Measurements from ENCODE around the gene IGIP. TPM values are rescaled to one million over a fixed set of nuclear protein-coding genes. Genes with fewer than 3 reads are reported as not detected.

Gene IGIP
- total and polyA plus RNA-seq, 8 donors, result 2.6 to 8.0 (median 5.8) TPM

DNA sequence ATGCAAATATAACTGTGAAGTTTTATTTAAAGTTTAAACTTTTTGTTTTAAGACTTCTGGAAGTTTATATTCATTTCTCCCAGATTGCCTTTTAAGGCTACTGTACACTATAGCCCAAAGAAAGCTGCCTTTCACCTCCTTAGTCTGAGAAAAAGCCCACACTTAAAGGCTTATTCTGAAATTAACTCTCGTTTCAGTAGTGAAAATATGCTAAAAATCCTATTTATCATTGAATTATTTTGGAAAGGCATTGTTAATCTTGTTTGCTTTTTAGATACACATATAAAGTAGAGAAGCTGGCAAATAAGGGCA, 15.1 kb upstream of the IGIP start:
- H3K9me3 ChIP-seq, result no peaks in the 10 kb centered on the region
- no peak for DNase-seq
- H3K36me3 ChIP-seq, result no peaks in the 10 kb centered on the region
- 22 to 32% methylated on average over 1 of the region's 1 CpG for WGBS, 2 donors
- FAIRE-seq, result no peak
- intact Hi-C loops (cut with DNase I), result no loop called here
- H3K4me1 ChIP-seq, result peaks cover 18 to 31% (median 27%) of the 10 kb centered on the region in 3 donors
- no peak for TF ChIP-seq CTCF (IDR thresholded peaks at IDR 0.05)
- H3K27ac ChIP-seq, result no peak overlapping the region
- ATAC-seq, result no peak
- H3K27me3 ChIP-seq, result no peaks in the 10 kb centered on the region
- no peak overlapping the region for H3K4me3 ChIP-seq

GRCh38 chr5:140111011-140111858, 14.5 kb upstream of the IGIP start:
- H3K36me3 ChIP-seq, result no peaks in the 10 kb centered on the region
- no peaks in the 10 kb centered on the region for H3K27me3 ChIP-seq
- intact Hi-C loops (cut with DNase I), result no loop called here
- 78 to 83% methylated on average over 18 of the region's 18 CpGs for WGBS, 2 donors
- FAIRE-seq (no peak), ATAC-seq (no peak), DNase-seq (no peak)
- no peak overlapping the region for H3K4me3 ChIP-seq
- H3K27ac ChIP-seq, result no peak overlapping the region
- H3K4me1 ChIP-seq, result peaks cover 20 to 33% (median 33%) of the 10 kb centered on the region in 3 donors
- TF ChIP-seq CTCF (IDR thresholded peaks at IDR 0.05), result no peak
- no peaks in the 10 kb centered on the region for H3K9me3 ChIP-seq

GRCh38 chr5:140111859-140112551, 13.7 kb upstream of the IGIP start:
- no peaks in the 10 kb centered on the region for H3K36me3 ChIP-seq
- no peaks in the 10 kb centered on the region for H3K27me3 ChIP-seq
- H3K4me3 ChIP-seq, result no peak overlapping the region
- no peak for DNase-seq
- H3K4me1 ChIP-seq, result peaks cover 13 to 33% (median 28%) of the 10 kb centered on the region in 3 donors
- no peaks in the 10 kb centered on the region for H3K9me3 ChIP-seq
- intact Hi-C loops (cut with DNase I), result no loop called here
- 66 to 70% methylated on average over 8 of the region's 8 CpGs for WGBS, 2 donors
- no peak for ATAC-seq
- no peak for TF ChIP-seq CTCF (IDR thresholded peaks at IDR 0.05)
- peak overlapping the region in 1 of 4 donors; percentile 95 for H3K27ac ChIP-seq
- FAIRE-seq, result no peak

DNA sequence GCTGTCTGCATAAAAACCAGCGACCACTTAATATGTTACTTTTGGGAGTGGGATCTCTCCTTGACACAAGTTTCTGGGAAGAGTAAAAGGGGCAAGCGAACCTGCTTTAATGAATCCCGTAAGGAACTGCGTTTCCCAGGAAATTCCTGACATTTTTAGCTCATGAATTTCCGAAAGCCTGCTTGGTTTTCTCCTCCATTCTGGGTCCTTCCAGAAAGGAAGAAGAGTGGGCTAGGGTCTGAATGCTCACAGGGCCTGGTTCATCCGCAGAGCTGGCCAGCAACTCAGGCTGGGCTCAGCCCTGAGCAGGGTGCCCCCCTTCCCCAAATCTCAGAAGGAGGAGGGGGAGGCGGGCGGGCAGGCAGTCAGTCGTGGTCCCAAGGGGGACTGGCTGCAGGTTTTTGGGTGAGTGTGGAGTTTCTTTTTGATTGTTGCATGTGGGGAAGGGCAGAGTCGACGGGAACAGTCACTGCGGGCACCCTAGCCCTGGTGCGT, 13.0 kb upstream of the IGIP start:
- no peaks in the 10 kb centered on the region for H3K9me3 ChIP-seq
- DNase-seq (peak in 2 of 6 donors; percentile 15 to 22), ATAC-seq (no peak), FAIRE-seq (no peak)
- TF ChIP-seq CTCF (IDR thresholded peaks at IDR 0.05), result no peak
- peak overlapping the region; percentile 80 to 95 (median 88) for H3K27ac ChIP-seq
- WGBS, 2 donors, result 18 to 26% methylated on average over 13 of the region's 13 CpGs
- H3K4me1 ChIP-seq, result peaks cover 11 to 40% (median 34%) of the 10 kb centered on the region in 3 donors
- peak overlapping the region in 3 of 4 donors; percentile 68 to 74 (median 72) for H3K4me3 ChIP-seq
- intact Hi-C loops (cut with DNase I), result no loop called here
- no peaks in the 10 kb centered on the region for H3K36me3 ChIP-seq
- H3K27me3 ChIP-seq, result no peaks in the 10 kb centered on the region

All from pancreas (tissue), 10 donors.